ENCODE data around the gene BOC. TPM values are rescaled to one million over a fixed set of nuclear protein-coding genes. Genes with fewer than 3 reads are reported as not detected.

BOC gene
- total and polyA plus RNA-seq, 2 of the 8 experiments (the other 6 are each of a cell fraction or from before 2014, with no cell fraction given): 6.9 to 9.3 TPM

DNA sequence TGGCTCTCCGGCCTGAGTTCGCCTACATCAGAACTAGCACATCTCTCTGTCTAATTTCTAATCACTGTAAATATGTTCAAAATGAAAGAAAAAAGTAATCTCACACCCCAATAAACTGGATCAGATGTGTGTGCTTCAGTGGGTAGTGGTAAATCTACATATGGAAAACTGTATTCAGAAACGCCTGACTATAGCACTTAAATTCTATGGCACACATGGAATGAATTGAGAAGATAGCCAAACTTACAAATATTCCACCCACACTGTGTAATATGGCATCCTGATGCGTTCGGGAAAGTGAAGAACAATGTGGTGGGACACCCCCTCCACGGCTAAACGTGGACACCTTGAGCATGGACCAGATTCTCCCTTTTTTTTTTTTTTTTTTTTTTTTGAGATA lies 40.6 kb upstream of the BOC start:
- H3K4ac ChIP-seq (replicated peaks; ENCODE audit: insufficient read length, low read depth, low read length): no peak overlapping the region
- H2AFZ ChIP-seq (ENCODE audit: low read length): no peak overlapping the region
- H3K18ac ChIP-seq (ENCODE audit: extremely low read depth, low read length): no peak overlapping the region
- no peaks in the 10 kb centered on the region for H4K20me1 ChIP-seq (replicated peaks in 1 of 2; ENCODE audit: control insufficient read depth in 1 of 2, insufficient read depth in 2 of 2, low read length in 2 of 2)
- no peak overlapping the region for H2BK15ac ChIP-seq (ENCODE audit: low read length)
- no peak overlapping the region for H2AK5ac ChIP-seq (ENCODE audit: low read depth, low read length)
- CTCF ChIA-PET (ENCODE audit: partially characterized antibody): interaction anchor here (0.7 kb wide), 1 partner anchor 121 kb away, joined by 3 read pairs; no protein-coding TSS in a partner anchor
- TF ChIP-seq NANOG (IDR thresholded peaks at IDR 0.05; ENCODE audit: insufficient read depth, low read depth, low read length, poor library complexity, severe bottlenecking): no peak
- TF ChIP-seq SIX5 (IDR thresholded peaks at IDR 0.05; ENCODE audit: low read depth, low read length): no peak
- TF ChIP-seq POLR2AphosphoS5 (IDR thresholded peaks at IDR 0.05; ENCODE audit: low read depth, low read length): no peak
- no peak for TF ChIP-seq SIN3A (conservative IDR thresholded peaks at IDR 0.05 in 1 of 2, IDR thresholded peaks at IDR 0.05 in 1 of 2; ENCODE audit: low read depth in 1 of 2, low read length in 2 of 2)
- no peak for TF ChIP-seq HDAC6 (IDR thresholded peaks at IDR 0.05; ENCODE audit: low read depth, low read length)
- TF ChIP-seq KDM1A (IDR thresholded peaks at IDR 0.05; ENCODE audit: borderline replicate concordance, low read length): no peak
- no peak for TF ChIP-seq SP4 (IDR thresholded peaks at IDR 0.05; ENCODE audit: low read length)
- TF ChIP-seq KDM5A (IDR thresholded peaks at IDR 0.05; ENCODE audit: low read length): no peak
- no peak for TF ChIP-seq BACH1 (IDR thresholded peaks at IDR 0.05; ENCODE audit: low read length)
- H3K56ac ChIP-seq (replicated peaks; ENCODE audit: insufficient read length, low read depth, low read length): no peak overlapping the region
- H3K23ac ChIP-seq (ENCODE audit: insufficient read length): no peak overlapping the region
- H2BK120ac ChIP-seq (replicated peaks; ENCODE audit: low read depth, low read length): no peak overlapping the region
- H4K5ac ChIP-seq (ENCODE audit: insufficient read length, low read depth, low read length): no peak overlapping the region
- no peak overlapping the region for H2BK20ac ChIP-seq (ENCODE audit: low read length)
- no peaks in the 10 kb centered on the region for H3K9me3 ChIP-seq (ENCODE audit: insufficient read depth in 2 of 2, low read depth in 1 of 2, low read length in 1 of 2)
- FAIRE-seq (no peak), DNase-seq (ENCODE audit: low read depth in 1 of 2, low spot score in 2 of 2) (no peak)
- H3K27me3 ChIP-seq (replicated peaks in 1 of 4; ENCODE audit: control insufficient read depth in 3 of 4, extremely low read depth in 1 of 4, insufficient read depth in 3 of 4, low read length in 3 of 4): no peaks in the 10 kb centered on the region
- H3K4me1 ChIP-seq (replicated peaks in 1 of 4; ENCODE audit: control insufficient read depth in 3 of 4, insufficient read depth in 4 of 4, low read length in 3 of 4): peaks cover 2 to 16% (median 10%) of the 10 kb centered on the region in 4 experiments; a peak in 6 of 7 replicates
- H3K4me3 ChIP-seq (ENCODE audit: extremely low read depth in 1 of 4, insufficient read depth in 2 of 4, low read depth in 3 of 4, low read length in 4 of 4): no peak overlapping the region
- no peaks in the 10 kb centered on the region for H3K79me1 ChIP-seq (ENCODE audit: low read depth, low read length)
- no peaks in the 10 kb centered on the region; the same call in 1 of the 2 replicates for H3K23me2 ChIP-seq (ENCODE audit: low read depth, low read length)
- H3K14ac ChIP-seq (ENCODE audit: insufficient read length): no peak overlapping the region
- no peaks in the 10 kb centered on the region for H3K79me2 ChIP-seq (ENCODE audit: control insufficient read depth in 1 of 2, insufficient read depth in 2 of 2, low read length in 2 of 2)
- no peak overlapping the region for H2BK5ac ChIP-seq (ENCODE audit: low read depth, low read length)
- POLR2A ChIA-PET (ENCODE audit: partially characterized antibody): no interaction called here
- WGBS, 2 experiments (ENCODE audit: extremely low coverage in 1 of 2, insufficient coverage in 1 of 2, insufficient read length in 1 of 2, insufficient replicate concordance in 2 of 2, low coverage in 1 of 2, low lambda C conversion rate in 2 of 2, missing lambda C conversion rate in 1 of 2): 92% methylated on average over 7 of the region's 7 CpGs; no CpG with 5 or more reads in 1 of the 2 experiments
- no peak overlapping the region for H4K8ac ChIP-seq (ENCODE audit: extremely low read depth, insufficient read depth, low read length)
- H3K9ac ChIP-seq (replicated peaks in 1 of 4; ENCODE audit: extremely low read depth in 1 of 4, low read depth in 3 of 4, low read length in 3 of 4): no peak overlapping the region
- H3K4me2 ChIP-seq (ENCODE audit: insufficient read depth in 1 of 2, low read depth in 2 of 2, low read length in 2 of 2): no peak overlapping the region
- H4K91ac ChIP-seq (replicated peaks; ENCODE audit: insufficient read length, low read length): no peak overlapping the region
- H2BK12ac ChIP-seq (ENCODE audit: low read depth, low read length): no peak overlapping the region
- H3K27ac ChIP-seq (ENCODE audit: low read depth, low read length): no peak overlapping the region
- H3K36me3 ChIP-seq (ENCODE audit: control insufficient read depth in 2 of 4, insufficient read depth in 4 of 4, low read length in 3 of 4): no peaks in the 10 kb centered on the region
